Peyer's patch (tissue), 4 donors: Measurements from ENCODE around the gene TSC22D3.

Source experiments
- POLR2A ChIP-seq, 2 donors: fragments of 450-650 bp; IDR thresholded peaks; one replicate each; pipeline ENCODE4 v1.5.1; 2017; ENCODE audit warnings: antibody characterized with exemption in 2 of 2, mild to moderate bottlenecking in 2 of 2, moderate library complexity in 2 of 2
- TF ChIP-seq, protein P1 (sequence below), 6 experiments: fragments of 450-650 bp in 4 of 6; fragments of 200-600 bp in 2 of 6; sonication (generic) in 1 of 6; IDR thresholded peaks; one replicate each; pipeline ENCODE4 v1.5.1; 2017 to 2019; ENCODE audit warnings: antibody characterized with exemption in 6 of 6, mild to moderate bottlenecking in 3 of 6, moderate library complexity in 1 of 6

DNA sequence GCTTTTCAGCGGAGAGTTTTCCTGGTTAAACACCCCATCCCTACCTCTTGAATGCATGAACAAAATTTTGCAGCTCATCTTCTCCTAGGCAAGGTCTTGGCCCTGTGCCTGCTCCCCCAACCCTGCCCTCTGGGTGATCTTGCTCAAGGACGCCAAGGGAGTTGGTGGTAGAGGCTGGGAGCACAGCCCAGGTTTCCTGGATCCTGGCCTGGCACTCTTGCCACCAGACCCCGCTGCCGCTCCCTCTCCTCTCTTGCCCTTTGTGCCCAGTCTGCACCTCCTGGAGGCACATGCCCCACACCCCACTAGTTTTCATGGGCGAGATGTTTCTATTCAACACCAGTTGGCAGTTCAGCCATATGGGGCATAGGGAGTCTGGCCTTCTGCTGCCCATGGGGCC lies 37.3 kb downstream of the TSC22D3 start:
- TF ChIP-seq, protein P1, sequence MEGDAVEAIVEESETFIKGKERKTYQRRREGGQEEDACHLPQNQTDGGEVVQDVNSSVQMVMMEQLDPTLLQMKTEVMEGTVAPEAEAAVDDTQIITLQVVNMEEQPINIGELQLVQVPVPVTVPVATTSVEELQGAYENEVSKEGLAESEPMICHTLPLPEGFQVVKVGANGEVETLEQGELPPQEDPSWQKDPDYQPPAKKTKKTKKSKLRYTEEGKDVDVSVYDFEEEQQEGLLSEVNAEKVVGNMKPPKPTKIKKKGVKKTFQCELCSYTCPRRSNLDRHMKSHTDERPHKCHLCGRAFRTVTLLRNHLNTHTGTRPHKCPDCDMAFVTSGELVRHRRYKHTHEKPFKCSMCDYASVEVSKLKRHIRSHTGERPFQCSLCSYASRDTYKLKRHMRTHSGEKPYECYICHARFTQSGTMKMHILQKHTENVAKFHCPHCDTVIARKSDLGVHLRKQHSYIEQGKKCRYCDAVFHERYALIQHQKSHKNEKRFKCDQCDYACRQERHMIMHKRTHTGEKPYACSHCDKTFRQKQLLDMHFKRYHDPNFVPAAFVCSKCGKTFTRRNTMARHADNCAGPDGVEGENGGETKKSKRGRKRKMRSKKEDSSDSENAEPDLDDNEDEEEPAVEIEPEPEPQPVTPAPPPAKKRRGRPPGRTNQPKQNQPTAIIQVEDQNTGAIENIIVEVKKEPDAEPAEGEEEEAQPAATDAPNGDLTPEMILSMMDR (IDR thresholded peaks at IDR 0.05) = no peak
- no peak for TF ChIP-seq POLR2A (IDR thresholded peaks at IDR 0.05)
